ENCODE results near the gene TRPM4.
A peak's percentile ranks its signal among the peaks of the same experiment; 100 is the strongest.

DNA sequence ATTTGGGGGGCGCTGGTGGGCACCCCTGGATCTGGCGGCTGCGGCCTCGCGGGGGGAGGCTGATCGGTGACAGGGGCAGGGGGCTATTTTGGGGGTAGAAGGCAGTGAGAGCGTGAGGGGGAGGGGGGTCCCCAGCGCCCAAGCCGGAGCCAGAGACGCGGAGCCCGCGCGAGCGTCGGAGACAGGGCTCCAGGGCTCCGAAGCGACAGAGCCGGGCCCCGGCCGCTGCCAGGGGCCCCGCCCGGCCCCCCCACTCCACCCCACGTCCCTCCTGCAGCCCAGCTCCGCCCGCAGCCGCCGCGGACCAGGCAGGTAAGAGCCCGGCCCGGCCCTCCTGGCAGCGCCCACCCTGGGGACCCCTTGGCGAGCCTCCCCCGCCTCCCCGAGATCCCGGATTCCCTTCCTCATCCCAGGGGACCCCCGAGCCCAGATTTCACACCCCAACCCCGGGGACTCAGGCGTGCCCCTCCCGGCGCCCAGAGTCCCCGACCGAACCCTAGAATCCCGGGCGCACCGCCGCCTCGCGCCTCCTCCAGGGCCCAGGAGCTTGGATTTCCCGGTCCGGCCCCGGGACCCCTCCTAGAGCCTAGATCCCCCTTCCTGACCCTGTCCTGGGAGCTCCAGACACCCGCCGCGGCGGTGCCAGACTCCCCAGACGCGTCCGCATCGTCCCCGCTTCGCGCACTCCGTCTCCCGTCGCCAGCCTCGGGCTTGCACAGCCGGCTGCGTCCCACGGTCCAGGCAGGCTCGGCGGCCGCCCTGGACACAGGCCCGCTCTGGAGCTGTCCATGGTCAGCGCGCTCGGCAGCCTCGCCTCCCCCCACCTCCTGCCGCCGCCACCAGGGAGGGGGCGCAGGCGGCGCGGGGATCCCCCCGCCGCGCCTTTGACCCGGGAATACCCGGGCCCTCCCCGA, 37.9 kb upstream of the TRPM4 start, which contains the start of gene PPFIA3:
- TF ChIP-seq CTCF (IDR thresholded peaks at IDR 0.05; ENCODE audit: low read length) (no peak), EZH2 (optimal IDR thresholded peaks at IDR 0.05; ENCODE audit: low read depth, low read length) (peak; percentile 99), EZH2phosphoT487 (IDR thresholded peaks at IDR 0.05; ENCODE audit: low read length) (0 out of 2 replicates have a peak, but pooled peaks have one; percentile 63)

All from MM.1S (cell line).